Vagina (tissue), 2 donors: ENCODE measurements around the gene KRT15. TPM values are rescaled to one million over a fixed set of nuclear protein-coding genes. Genes with fewer than 3 reads are reported as not detected.

ENCODE experiments used
- DNase-seq, 2 donors: peaks; one replicate each; pipeline ENCODE4 v3.0.0-alpha.2; 2017; ENCODE audit errors: extremely low spot score in 2 of 2
- H3K27ac ChIP-seq: fragments of 200-600 bp; sonication (generic); one replicate; pipeline ENCODE4 v1.5.1; 2019
- H3K27me3 ChIP-seq: fragments of 200-600 bp; sonication (generic); one replicate; pipeline ENCODE4 v1.5.1; 2019
- H3K36me3 ChIP-seq, 2 donors: fragments of 200-600 bp; sonication (generic); one replicate each; pipeline ENCODE4 v1.5.1; 2017 to 2019
- H3K4me1 ChIP-seq: fragments of 200-600 bp; sonication (generic); one replicate; pipeline ENCODE4 v1.5.1; 2019
- H3K4me3 ChIP-seq, 2 donors: fragments of 200-600 bp; sonication (generic); 1 replicate in 1 of 2; 2 replicates in 1 of 2; pipeline ENCODE4 v1.5.1; 2016 to 2019
- H3K9me3 ChIP-seq: fragments of 200-600 bp; sonication (generic); one replicate; pipeline ENCODE4 v1.5.1; 2019
- POLR2A ChIP-seq, 2 donors: fragments of 450-650 bp; IDR thresholded peaks; one replicate each; pipeline ENCODE4 v1.6.1; 2017; ENCODE audit warnings: antibody characterized with exemption in 2 of 2, mild to moderate bottlenecking in 2 of 2, moderate library complexity in 2 of 2
- POLR2AphosphoS5 ChIP-seq, 2 donors: sonication (generic); formaldehyde crosslinking; IDR thresholded peaks; one replicate each; pipeline ENCODE4 v1.9.0; 2017; ENCODE audit warnings: antibody characterized with exemption in 2 of 2, mild to moderate bottlenecking in 2 of 2, low read depth in 1 of 2; ENCODE audit not compliant: insufficient read depth in 1 of 2
- intact Hi-C: fragments of 100-400 bp; cut with DNase I; formaldehyde crosslinking; loops from one replicate; pipeline ENCODE4 v1.15.1; 2023
- total RNA-seq: library from RNA; depleted of rRNA; stranded (reverse); fragments of >200 nt; gene quantifications from one replicate; pipeline ENCODE4 v1.2.3, GENCODE V29; 2016
- TF ChIP-seq, protein P1 (sequence below), 3 experiments: fragments of 450-650 bp in 2 of 3; fragments of 200-600 bp in 1 of 3; sonication (generic) in 1 of 3; IDR thresholded peaks; one replicate each; pipeline ENCODE4 v1.5.1; 2017 to 2019; ENCODE audit warnings: antibody characterized with exemption in 3 of 3, mild to moderate bottlenecking in 2 of 3, moderate library complexity in 2 of 3

Gene KRT15
- total RNA-seq: 931 TPM

DNA sequence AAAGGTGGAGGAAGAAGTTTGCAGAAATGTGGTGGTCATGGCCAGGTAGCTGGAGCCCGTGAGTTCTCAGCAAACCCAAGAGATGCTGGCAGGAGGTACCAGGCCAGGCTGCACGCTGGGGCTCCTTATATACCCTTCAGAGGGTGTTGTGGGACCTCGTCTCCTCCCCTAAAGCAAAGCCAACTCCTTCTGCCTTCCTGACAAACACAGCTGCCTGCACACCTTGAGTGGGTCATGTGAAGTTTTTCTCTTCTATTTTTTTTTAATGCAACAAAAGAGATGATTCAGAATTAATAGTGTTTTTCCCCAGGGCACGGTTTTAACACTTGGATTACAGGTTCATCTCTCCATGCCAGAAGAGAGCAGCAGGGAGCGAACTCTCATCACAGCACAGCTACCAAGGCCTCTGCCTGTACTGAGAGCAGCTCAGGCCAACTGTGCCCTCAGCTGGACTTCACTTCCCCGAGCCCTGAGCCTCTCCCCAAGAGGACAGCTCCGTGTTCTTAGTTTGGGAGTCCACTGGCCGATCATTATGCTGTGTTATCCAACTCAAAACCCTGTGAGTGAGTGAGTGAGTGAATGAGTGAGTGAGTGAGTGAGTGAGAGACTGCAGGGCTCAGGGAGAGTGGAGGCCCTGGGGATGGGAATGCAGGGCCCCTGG, at the start of gene KRT15:
Gene KRT15 (minus strand): TSS at position 102 of the 661 bp plus-strand sequence. CDS start 63 bp downstream, at position 39.
- Histone ChIP-seq H3K36me3 (no peaks in the 10 kb centered on the region), H3K9me3 (no peaks in the 10 kb centered on the region), H3K4me1 (peaks cover 30% of the 10 kb centered on the region), H3K4me3 (peak within 1 kb of the TSS in 1 of 2 donors; percentile 42), H3K27me3 (no peaks in the 10 kb centered on the region), H3K27ac (no peak within 1 kb of the TSS)
- intact Hi-C loops: no loop called here
- TF ChIP-seq POLR2AphosphoS5 (IDR thresholded peaks at IDR 0.05; ENCODE audit: insufficient read depth in 1 of 2, low read depth in 1 of 2) (peak in 1 of 2 donors; percentile 46), POLR2A (IDR thresholded peaks at IDR 0.05) (no peak)
- TF ChIP-seq, protein P1, sequence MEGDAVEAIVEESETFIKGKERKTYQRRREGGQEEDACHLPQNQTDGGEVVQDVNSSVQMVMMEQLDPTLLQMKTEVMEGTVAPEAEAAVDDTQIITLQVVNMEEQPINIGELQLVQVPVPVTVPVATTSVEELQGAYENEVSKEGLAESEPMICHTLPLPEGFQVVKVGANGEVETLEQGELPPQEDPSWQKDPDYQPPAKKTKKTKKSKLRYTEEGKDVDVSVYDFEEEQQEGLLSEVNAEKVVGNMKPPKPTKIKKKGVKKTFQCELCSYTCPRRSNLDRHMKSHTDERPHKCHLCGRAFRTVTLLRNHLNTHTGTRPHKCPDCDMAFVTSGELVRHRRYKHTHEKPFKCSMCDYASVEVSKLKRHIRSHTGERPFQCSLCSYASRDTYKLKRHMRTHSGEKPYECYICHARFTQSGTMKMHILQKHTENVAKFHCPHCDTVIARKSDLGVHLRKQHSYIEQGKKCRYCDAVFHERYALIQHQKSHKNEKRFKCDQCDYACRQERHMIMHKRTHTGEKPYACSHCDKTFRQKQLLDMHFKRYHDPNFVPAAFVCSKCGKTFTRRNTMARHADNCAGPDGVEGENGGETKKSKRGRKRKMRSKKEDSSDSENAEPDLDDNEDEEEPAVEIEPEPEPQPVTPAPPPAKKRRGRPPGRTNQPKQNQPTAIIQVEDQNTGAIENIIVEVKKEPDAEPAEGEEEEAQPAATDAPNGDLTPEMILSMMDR (IDR thresholded peaks at IDR 0.05): no peak
- no peak for DNase-seq

GRCh38 chr17:41567317-41567716, 48.6 kb upstream of the KRT15 start:
- intact Hi-C loops: no loop called here
- Histone ChIP-seq H3K4me1 (no peaks in the 10 kb centered on the region), H3K36me3 (no peaks in the 10 kb centered on the region), H3K9me3 (no peaks in the 10 kb centered on the region), H3K4me3 (no peak overlapping the region), H3K27me3 (no peaks in the 10 kb centered on the region), H3K27ac (no peak overlapping the region)
- TF ChIP-seq POLR2A (IDR thresholded peaks at IDR 0.05) (no peak), POLR2AphosphoS5 (IDR thresholded peaks at IDR 0.05; ENCODE audit: insufficient read depth in 1 of 2, low read depth in 1 of 2) (no peak)
- TF ChIP-seq, protein P1 (IDR thresholded peaks at IDR 0.05): no peak
- DNase-seq: no peak

DNA sequence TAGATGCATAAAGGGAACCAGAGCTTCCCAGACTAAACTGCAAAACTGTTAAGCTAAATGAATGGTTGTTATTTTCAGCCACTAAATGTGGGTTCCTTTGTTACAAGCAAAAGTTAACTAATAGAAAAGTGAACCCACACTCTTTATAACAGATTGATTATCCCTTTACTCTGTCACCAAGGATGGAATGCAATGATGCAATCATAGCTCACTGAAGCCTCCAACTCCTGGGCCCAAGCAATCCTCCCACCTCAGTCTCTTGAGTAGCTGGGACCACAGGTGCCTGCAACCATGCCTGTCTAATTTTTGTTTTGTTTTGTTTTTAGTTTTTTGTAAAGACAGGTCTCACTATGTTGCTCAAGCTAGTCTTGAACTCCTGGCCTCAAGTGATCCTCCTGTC, 46.6 kb upstream of the KRT15 start:
- intact Hi-C loops: no loop called here
- Histone ChIP-seq H3K27ac (no peak overlapping the region), H3K4me3 (no peak overlapping the region), H3K27me3 (no peaks in the 10 kb centered on the region), H3K9me3 (no peaks in the 10 kb centered on the region), H3K36me3 (no peaks in the 10 kb centered on the region), H3K4me1 (no peaks in the 10 kb centered on the region)
- TF ChIP-seq, protein P1 (IDR thresholded peaks at IDR 0.05): no peak
- TF ChIP-seq POLR2AphosphoS5 (IDR thresholded peaks at IDR 0.05; ENCODE audit: insufficient read depth in 1 of 2, low read depth in 1 of 2) (no peak), POLR2A (IDR thresholded peaks at IDR 0.05) (no peak)
- no peak for DNase-seq

DNA sequence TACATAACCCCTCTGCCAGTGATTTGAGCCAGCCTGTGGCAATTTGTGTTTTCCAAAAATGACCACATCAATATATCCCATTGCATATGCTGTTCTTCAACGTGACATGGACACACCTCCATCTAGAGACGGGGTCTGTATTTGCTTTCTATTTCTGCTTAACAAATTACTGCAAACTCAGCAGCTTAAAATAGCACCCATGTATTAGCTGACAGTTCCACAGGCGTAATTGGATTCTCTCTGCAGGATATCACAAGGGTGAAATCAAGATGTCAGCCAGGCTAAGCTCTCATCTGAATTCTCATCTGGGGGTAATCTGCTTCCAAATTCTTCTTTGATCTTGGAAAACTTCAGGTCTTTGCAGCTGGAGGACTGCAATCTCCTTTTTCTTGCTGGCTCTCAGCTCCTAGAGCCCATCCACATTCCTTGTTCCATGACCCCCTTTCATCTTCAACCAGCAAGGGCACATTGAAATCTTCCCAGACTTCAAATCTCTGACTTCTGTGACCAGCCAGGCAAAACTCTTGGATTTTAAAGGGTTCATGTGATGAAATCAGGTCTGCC, 45.0 kb upstream of the KRT15 start:
- TF ChIP-seq POLR2AphosphoS5 (IDR thresholded peaks at IDR 0.05; ENCODE audit: insufficient read depth in 1 of 2, low read depth in 1 of 2): no peak
- H3K27me3 ChIP-seq: no peaks in the 10 kb centered on the region
- no peak for DNase-seq
- no peak overlapping the region for H3K4me3 ChIP-seq
- intact Hi-C loops: no loop called here
- H3K9me3 ChIP-seq: no peaks in the 10 kb centered on the region
- H3K27ac ChIP-seq: no peak overlapping the region
- no peaks in the 10 kb centered on the region for H3K36me3 ChIP-seq
- no peaks in the 10 kb centered on the region for H3K4me1 ChIP-seq

DNA sequence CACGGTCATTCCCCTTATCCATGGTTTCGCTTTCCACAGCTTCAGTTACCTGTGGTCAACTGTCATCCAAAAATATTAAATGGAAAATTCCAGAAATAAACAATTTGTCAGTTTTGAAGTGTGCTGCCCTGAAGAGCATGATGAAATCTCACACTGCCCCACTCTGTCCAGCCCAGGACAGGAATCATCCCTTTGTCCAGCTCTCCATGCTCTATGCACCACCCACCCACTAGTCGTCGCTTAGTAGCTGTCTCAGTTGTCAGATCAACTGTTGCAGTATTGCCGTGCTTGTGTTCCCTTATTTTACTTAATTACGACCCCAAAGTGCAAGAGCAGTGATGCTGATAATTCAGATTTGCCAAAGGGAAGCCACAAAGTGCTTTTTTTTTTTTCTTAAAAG, 42.9 kb upstream of the KRT15 start:
- intact Hi-C loops: no loop called here
- no peak overlapping the region for H3K4me3 ChIP-seq
- no peaks in the 10 kb centered on the region for H3K36me3 ChIP-seq
- no peaks in the 10 kb centered on the region for H3K4me1 ChIP-seq
- TF ChIP-seq POLR2A (IDR thresholded peaks at IDR 0.05) (no peak), POLR2AphosphoS5 (IDR thresholded peaks at IDR 0.05; ENCODE audit: insufficient read depth in 1 of 2, low read depth in 1 of 2) (no peak)
- TF ChIP-seq, protein P1 (IDR thresholded peaks at IDR 0.05): no peak
- H3K27ac ChIP-seq: no peak overlapping the region
- H3K9me3 ChIP-seq: no peaks in the 10 kb centered on the region
- no peak for DNase-seq
- H3K27me3 ChIP-seq: no peaks in the 10 kb centered on the region
